Urinary bladder (tissue), 4 donors: Measurements from ENCODE around the gene COBL. TPM values are rescaled to one million over a fixed set of nuclear protein-coding genes. Genes with fewer than 3 reads are reported as not detected.

Experiments used
- DNase-seq: peaks from one replicate; pipeline ENCODE4 v3.0.0-alpha.2; 2015; ENCODE audit errors: extremely low spot score
- H3K27ac ChIP-seq: one replicate; pipeline ENCODE4 v1.5.1; 2013; ENCODE audit warnings: low read depth, mild to moderate bottlenecking, moderate library complexity
- H3K36me3 ChIP-seq: one replicate; pipeline ENCODE4 v1.6.1; 2013; ENCODE audit warnings: mild to moderate bottlenecking, moderate library complexity; ENCODE audit not compliant: insufficient read depth
- H3K4me1 ChIP-seq: one replicate; pipeline ENCODE4 v1.6.1; 2013; ENCODE audit warnings: mild to moderate bottlenecking, moderate library complexity; ENCODE audit not compliant: insufficient read depth
- H3K4me3 ChIP-seq: one replicate; pipeline ENCODE4 v1.5.1; 2013; ENCODE audit warnings: low read depth, low read length
- WGBS: extraction: QIAGEN DNeasy Blood & Tissue Kit; methylation state at CpG from one replicate; pipeline ENCODE4 v1.1.7; 2013; 5-methylcytosine and 5-hydroxymethylcytosine counted together
- polyA plus RNA-seq: library from polyadenylated mRNA; stranded (reverse); fragments of 200-250 nt; gene quantifications from one replicate; pipeline ENCODE4 v1.2.3, GENCODE V29; 2013
- total RNA-seq: library from RNA; depleted of rRNA; stranded (reverse); fragments of >200 nt; gene quantifications from one replicate; pipeline ENCODE4 v1.2.3, GENCODE V29; 2014
- donor health status: healthy with polysubstance abuse.
- donor health status: healthy.

The COBL gene
- total and polyA plus RNA-seq, 2 donors = 1.6 to 3.3 TPM

GRCh38 chr7:51022821-51023220 lies 293.8 kb downstream of the COBL start:
- no peak overlapping the region for H3K4me3 ChIP-seq
- WGBS = 93% methylated on average over 6 of the region's 6 CpGs
- DNase-seq = no peak
- no peaks in the 10 kb centered on the region for H3K4me1 ChIP-seq
- no peak overlapping the region for H3K27ac ChIP-seq
- no peaks in the 10 kb centered on the region for H3K36me3 ChIP-seq

- Histone ChIP-seq H3K4me1 (no peaks in the 10 kb centered on the region), H3K4me3 (no peak overlapping the region), H3K36me3 (no peaks in the 10 kb centered on the region), H3K27ac (no peak overlapping the region)
- no peak for DNase-seq
- 81% methylated on average over 20 of the region's 20 CpGs for WGBS
Observed at GRCh38 chr7:51021906-51022570, 294.6 kb downstream of the COBL start.

- H3K4me3 ChIP-seq = no peak overlapping the region
- DNase-seq = no peak
- no peaks in the 10 kb centered on the region for H3K4me1 ChIP-seq
- H3K27ac ChIP-seq = no peak overlapping the region
- WGBS = 92% methylated on average over 3 of the region's 3 CpGs
- H3K36me3 ChIP-seq = no peaks in the 10 kb centered on the region
Observed at GRCh38 chr7:51020944-51021343, 295.7 kb downstream of the COBL start.

GRCh38 chr7:51019891-51020870 lies 296.4 kb downstream of the COBL start:
- no peaks in the 10 kb centered on the region for H3K4me1 ChIP-seq
- WGBS = 63% methylated on average over 22 of the region's 22 CpGs
- no peak overlapping the region for H3K27ac ChIP-seq
- no peaks in the 10 kb centered on the region for H3K36me3 ChIP-seq
- no peak for DNase-seq
- no peak overlapping the region for H3K4me3 ChIP-seq

GRCh38 chr7:51019191-51019844 lies 297.3 kb downstream of the COBL start:
- no peak for DNase-seq

GRCh38 chr7:51017576-51018535 lies 298.8 kb downstream of the COBL start:
- Histone ChIP-seq H3K36me3 (no peaks in the 10 kb centered on the region), H3K27ac (no peak overlapping the region), H3K4me1 (no peaks in the 10 kb centered on the region), H3K4me3 (no peak overlapping the region)
- DNase-seq = no peak
- 89% methylated on average over 16 of the region's 16 CpGs for WGBS

More at GRCh38 chr7:51019191-51019844, 297.3 kb downstream of the COBL start:
- no peak overlapping the region for H3K4me3 ChIP-seq
- WGBS = 95% methylated on average over 7 of the region's 7 CpGs
- no peak overlapping the region for H3K27ac ChIP-seq
- no peaks in the 10 kb centered on the region for H3K36me3 ChIP-seq
- H3K4me1 ChIP-seq = no peaks in the 10 kb centered on the region

- DNase-seq = no peak
- 92% methylated on average over 9 of the region's 9 CpGs for WGBS
Observed at GRCh38 chr7:51016546-51016945, 300.1 kb downstream of the COBL start.

GRCh38 chr7:51015581-51015980 lies 301.0 kb downstream of the COBL start:
- H3K4me1 ChIP-seq = no peaks in the 10 kb centered on the region
- WGBS = 94% methylated on average over 11 of the region's 11 CpGs
- no peaks in the 10 kb centered on the region for H3K36me3 ChIP-seq
- H3K4me3 ChIP-seq = no peak overlapping the region
- no peak overlapping the region for H3K27ac ChIP-seq
- no peak for DNase-seq

More at GRCh38 chr7:51016546-51016945, 300.1 kb downstream of the COBL start:
- H3K27ac ChIP-seq = no peak overlapping the region
- no peaks in the 10 kb centered on the region for H3K36me3 ChIP-seq
- no peak overlapping the region for H3K4me3 ChIP-seq
- no peaks in the 10 kb centered on the region for H3K4me1 ChIP-seq

GRCh38 chr7:51014811-51015210 lies 301.8 kb downstream of the COBL start:
- Histone ChIP-seq H3K36me3 (no peaks in the 10 kb centered on the region), H3K4me3 (no peak overlapping the region), H3K27ac (no peak overlapping the region), H3K4me1 (no peaks in the 10 kb centered on the region)
- WGBS = 89% methylated on average over 16 of the region's 16 CpGs
- no peak for DNase-seq

GRCh38 chr7:51013861-51014511 lies 302.6 kb downstream of the COBL start:
- Histone ChIP-seq H3K4me3 (no peak overlapping the region), H3K27ac (no peak overlapping the region), H3K4me1 (no peaks in the 10 kb centered on the region), H3K36me3 (no peaks in the 10 kb centered on the region)
- no peak for DNase-seq
- WGBS = 83% methylated on average over 21 of the region's 21 CpGs

GRCh38 chr7:51013218-51013786 lies 303.3 kb downstream of the COBL start:
- Histone ChIP-seq H3K4me1 (no peaks in the 10 kb centered on the region), H3K4me3 (no peak overlapping the region), H3K36me3 (no peaks in the 10 kb centered on the region), H3K27ac (no peak overlapping the region)
- no peak for DNase-seq
- WGBS = 84% methylated on average over 17 of the region's 17 CpGs

- 91% methylated on average over 8 of the region's 8 CpGs for WGBS
- H3K4me3 ChIP-seq = no peak overlapping the region
- H3K4me1 ChIP-seq = no peaks in the 10 kb centered on the region
- H3K27ac ChIP-seq = no peak overlapping the region
- H3K36me3 ChIP-seq = no peaks in the 10 kb centered on the region
- no peak for DNase-seq
Observed at GRCh38 chr7:51012569-51013217, 303.9 kb downstream of the COBL start.
